ENCODE measurements around the gene SMYD3.

The SMYD3 gene

GRCh38 chr1:246213947-246214346, 293.1 kb downstream of the SMYD3 start:
- Histone ChIP-seq H3K79me2 (ENCODE audit: control insufficient read depth, low read length) (no peaks in the 10 kb centered on the region), H3K4me1 (ENCODE audit: control insufficient read depth, low read length) (peaks cover 11% of the 10 kb centered on the region), H4K20me1 (ENCODE audit: control insufficient read depth, insufficient read depth, low read depth, low read length) (no peaks in the 10 kb centered on the region)

DNA sequence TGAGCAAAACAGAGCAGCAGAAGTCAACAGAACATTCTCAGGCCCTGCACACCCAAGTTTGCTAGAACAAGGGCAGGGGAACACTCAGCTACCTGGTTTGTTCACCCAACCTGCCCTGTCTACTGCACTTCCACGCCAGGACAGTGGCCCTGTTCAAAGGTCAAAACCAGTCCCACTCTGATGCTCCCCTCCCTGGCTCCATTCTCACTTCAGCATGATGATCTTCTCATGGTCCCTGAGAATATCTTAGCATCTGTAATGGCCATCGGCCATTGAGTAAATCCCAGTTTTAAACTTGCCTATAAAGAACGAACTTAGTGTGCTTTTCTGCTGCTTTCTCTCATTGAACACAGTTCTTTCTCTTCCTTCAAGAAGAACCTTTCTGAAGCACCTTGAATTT, 293.6 kb downstream of the SMYD3 start:
- H3F3A ChIP-seq (ENCODE audit: control insufficient read depth, insufficient read depth), result no peaks in the 10 kb centered on the region
- no peaks in the 10 kb centered on the region for H3K36me3 ChIP-seq (ENCODE audit: control insufficient read depth, low read length)
- no peaks in the 10 kb centered on the region for H3K79me2 ChIP-seq (ENCODE audit: control insufficient read depth, low read length)
- no peaks in the 10 kb centered on the region for H3K9me2 ChIP-seq (replicated peaks; ENCODE audit: control insufficient read depth, low read length)
- H3K27ac ChIP-seq (ENCODE audit: low read depth, low read length), result no peak overlapping the region
- H4K20me1 ChIP-seq (ENCODE audit: control insufficient read depth, insufficient read depth, low read depth, low read length), result no peaks in the 10 kb centered on the region
- H3K27me3 ChIP-seq (ENCODE audit: control insufficient read depth, low read length), result no peaks in the 10 kb centered on the region
- no peak overlapping the region for H3K4me2 ChIP-seq (ENCODE audit: low read length)
- no peaks in the 10 kb centered on the region for H3K9me3 ChIP-seq (ENCODE audit: control insufficient read depth, insufficient read depth, low read length)
- TF ChIP-seq, protein P1, sequence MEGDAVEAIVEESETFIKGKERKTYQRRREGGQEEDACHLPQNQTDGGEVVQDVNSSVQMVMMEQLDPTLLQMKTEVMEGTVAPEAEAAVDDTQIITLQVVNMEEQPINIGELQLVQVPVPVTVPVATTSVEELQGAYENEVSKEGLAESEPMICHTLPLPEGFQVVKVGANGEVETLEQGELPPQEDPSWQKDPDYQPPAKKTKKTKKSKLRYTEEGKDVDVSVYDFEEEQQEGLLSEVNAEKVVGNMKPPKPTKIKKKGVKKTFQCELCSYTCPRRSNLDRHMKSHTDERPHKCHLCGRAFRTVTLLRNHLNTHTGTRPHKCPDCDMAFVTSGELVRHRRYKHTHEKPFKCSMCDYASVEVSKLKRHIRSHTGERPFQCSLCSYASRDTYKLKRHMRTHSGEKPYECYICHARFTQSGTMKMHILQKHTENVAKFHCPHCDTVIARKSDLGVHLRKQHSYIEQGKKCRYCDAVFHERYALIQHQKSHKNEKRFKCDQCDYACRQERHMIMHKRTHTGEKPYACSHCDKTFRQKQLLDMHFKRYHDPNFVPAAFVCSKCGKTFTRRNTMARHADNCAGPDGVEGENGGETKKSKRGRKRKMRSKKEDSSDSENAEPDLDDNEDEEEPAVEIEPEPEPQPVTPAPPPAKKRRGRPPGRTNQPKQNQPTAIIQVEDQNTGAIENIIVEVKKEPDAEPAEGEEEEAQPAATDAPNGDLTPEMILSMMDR (IDR thresholded peaks at IDR 0.05; ENCODE audit: low read depth, low read length, poor library complexity, severe bottlenecking), result no peak
- TF ChIP-seq EZH2phosphoT487 (IDR thresholded peaks at IDR 0.05; ENCODE audit: borderline replicate concordance, low read length), result no peak
- no peak overlapping the region for H3K4me3 ChIP-seq (ENCODE audit: low read length)
- peaks cover 11% of the 10 kb centered on the region for H3K4me1 ChIP-seq (ENCODE audit: control insufficient read depth, low read length)

More at GRCh38 chr1:246213947-246214346, 293.1 kb downstream of the SMYD3 start:
- Histone ChIP-seq H3K9me2 (replicated peaks; ENCODE audit: control insufficient read depth, low read length) (no peaks in the 10 kb centered on the region), H3K9me3 (ENCODE audit: control insufficient read depth, insufficient read depth, low read length) (no peaks in the 10 kb centered on the region), H3K4me2 (ENCODE audit: low read length) (no peak overlapping the region), H3K27me3 (ENCODE audit: control insufficient read depth, low read length) (no peaks in the 10 kb centered on the region), H3F3A (ENCODE audit: control insufficient read depth, insufficient read depth) (no peaks in the 10 kb centered on the region), H3K27ac (ENCODE audit: low read depth, low read length) (no peak overlapping the region), H3K36me3 (ENCODE audit: control insufficient read depth, low read length) (no peaks in the 10 kb centered on the region), H3K4me3 (ENCODE audit: low read length) (no peak overlapping the region)
- TF ChIP-seq, protein P1 (IDR thresholded peaks at IDR 0.05; ENCODE audit: low read depth, low read length, poor library complexity, severe bottlenecking), result no peak
- no peak for TF ChIP-seq EZH2phosphoT487 (IDR thresholded peaks at IDR 0.05; ENCODE audit: borderline replicate concordance, low read length)

GRCh38 chr1:246213036-246213435, 294.0 kb downstream of the SMYD3 start:
- Histone ChIP-seq H3F3A (ENCODE audit: control insufficient read depth, insufficient read depth) (no peaks in the 10 kb centered on the region), H3K27ac (ENCODE audit: low read depth, low read length) (no peak overlapping the region), H3K9me3 (ENCODE audit: control insufficient read depth, insufficient read depth, low read length) (no peaks in the 10 kb centered on the region), H3K4me3 (ENCODE audit: low read length) (no peak overlapping the region), H3K27me3 (ENCODE audit: control insufficient read depth, low read length) (no peaks in the 10 kb centered on the region), H4K20me1 (ENCODE audit: control insufficient read depth, insufficient read depth, low read depth, low read length) (no peaks in the 10 kb centered on the region), H3K4me1 (ENCODE audit: control insufficient read depth, low read length) (peaks cover 11% of the 10 kb centered on the region), H3K4me2 (ENCODE audit: low read length) (no peak overlapping the region), H3K79me2 (ENCODE audit: control insufficient read depth, low read length) (no peaks in the 10 kb centered on the region), H3K9me2 (replicated peaks; ENCODE audit: control insufficient read depth, low read length) (no peaks in the 10 kb centered on the region), H3K36me3 (ENCODE audit: control insufficient read depth, low read length) (no peaks in the 10 kb centered on the region)
- no peak for TF ChIP-seq EZH2phosphoT487 (IDR thresholded peaks at IDR 0.05; ENCODE audit: borderline replicate concordance, low read length)
- TF ChIP-seq, protein P1 (IDR thresholded peaks at IDR 0.05; ENCODE audit: low read depth, low read length, poor library complexity, severe bottlenecking), result no peak

Data from DOHH2 (cell line).